GM12878 (cell line): Measurements from ENCODE around the gene SIDT2. TPM values are rescaled to one million over a fixed set of nuclear protein-coding genes. Genes with fewer than 3 reads are reported as not detected.

Experiments
- ATAC-seq: fragments of 200-7000 bp; cut with Tn5 transposase; 3 replicates; pipeline ENCODE4 v1.9.1; 2020; ENCODE audit warnings: mild to moderate bottlenecking, moderate library complexity
- BruUV-seq: library from RNA; stranded (reverse); fragments of 400-500 nt; replicated peaks from 2 replicates; lab custom pipeline; 2021; lab: Mats Ljungman, UMichigan
- CTCF ChIA-PET: fragments of 300-600 bp; sonication (Branson Sonifier 250); formaldehyde crosslinking; extraction: SDS; loops from one replicate; lab custom pipeline; 2021; ENCODE audit warnings: inconsistent platforms; lab: Yijun Ruan, JAX
- POLR2A ChIA-PET: fragments of 350-600 bp; formaldehyde crosslinking; extraction: SDS; loops from one replicate; lab custom pipeline; 2021; ENCODE audit warnings: inconsistent platforms; lab: Charles Lee
- RAD21 ChIA-PET: fragments of 300-600 bp; sonication (Branson Sonifier 250); formaldehyde crosslinking; loops from one replicate; lab custom pipeline; 2023; ENCODE audit warnings: antibody characterized with exemption; ENCODE audit not compliant: unreplicated experiment; lab: Charles Lee
- SMC1A ChIA-PET: fragments of 300-600 bp; sonication (Branson Sonifier 250); formaldehyde crosslinking; loops from one replicate; lab custom pipeline; 2023; ENCODE audit not compliant: unreplicated experiment, uncharacterized antibody; lab: Charles Lee
- DNase-seq: peaks from one replicate; pipeline ENCODE4 v3.0.0-alpha.2; 2011; ENCODE audit warnings: low read depth, low spot score
- FAIRE-seq: peaks from 3 replicates; lab custom pipeline; 2011; peaks lifted over from hg19 to GRCh38; lab: Jason Lieb, UNC
- H2AFZ ChIP-seq: 2 replicates; pipeline ENCODE4 v1.6.0; 2011; ENCODE audit warnings: low read depth, low read length, control low read depth; ENCODE audit not compliant: control insufficient read depth
- H3K27ac ChIP-seq: 2 replicates; pipeline ENCODE4 v1.5.1; 2011; ENCODE audit warnings: control low read depth; ENCODE audit not compliant: control insufficient read depth, insufficient read depth
- H3K27me3 ChIP-seq, 2 experiments: replicated peaks in 1 of 2; 2 replicates each; pipeline versions ENCODE4 v1.6.0 to v1.6.1; 2011; ENCODE audit warnings: low read length in 1 of 2; ENCODE audit not compliant: control insufficient read depth in 2 of 2, insufficient read depth in 2 of 2
- H3K36me3 ChIP-seq, 2 experiments: 2 replicates each; pipeline ENCODE4 v1.5.1; 2011; ENCODE audit warnings: low read length in 1 of 2; ENCODE audit not compliant: control insufficient read depth in 2 of 2, insufficient read depth in 2 of 2
- H3K4me1 ChIP-seq: 2 replicates; pipeline ENCODE4 v1.6.1; 2011; ENCODE audit warnings: mild to moderate bottlenecking, low read length, moderate library complexity, mixed read lengths; ENCODE audit not compliant: control insufficient read depth, insufficient read depth
- H3K4me2 ChIP-seq: 2 replicates; pipeline ENCODE4 v1.6.0; 2011; ENCODE audit warnings: control low read depth; ENCODE audit not compliant: control insufficient read depth, insufficient read depth
- H3K4me3 ChIP-seq: fragments of 200-600 bp; sonication (generic); 2 replicates; pipeline ENCODE4 v1.5.1; 2016
- H3K79me2 ChIP-seq: 2 replicates; pipeline ENCODE4 v1.6.0; 2011; ENCODE audit warnings: low read length; ENCODE audit not compliant: control insufficient read depth, insufficient read depth
- H3K9ac ChIP-seq: 2 replicates; pipeline ENCODE4 v1.8.0; 2011; ENCODE audit warnings: low read length, control low read depth, mixed read lengths; ENCODE audit not compliant: control insufficient read depth, insufficient read depth
- H3K9me3 ChIP-seq: replicated peaks from 3 replicates; pipeline ENCODE4 v1.5.1; 2011; ENCODE audit warnings: mild to moderate bottlenecking, low read length; ENCODE audit not compliant: control insufficient read depth, insufficient read depth
- H4K20me1 ChIP-seq: 2 replicates; pipeline ENCODE4 v1.6.0; 2011; ENCODE audit not compliant: control insufficient read depth, insufficient read depth
- ATF3 ChIP-seq: IDR thresholded peaks from 2 replicates; pipeline ENCODE4 v1.6.1; 2011; ENCODE audit warnings: low read depth, mild to moderate bottlenecking, low read length, moderate library complexity, borderline replicate concordance; ENCODE audit errors: extremely low read depth
- ATF7 ChIP-seq: fragments of 450-650 bp; IDR thresholded peaks from 2 replicates; pipeline ENCODE4 v1.6.1; 2016; ENCODE audit warnings: low read depth, mild to moderate bottlenecking
- BACH1 ChIP-seq: fragments of 450-650 bp; IDR thresholded peaks from 2 replicates; pipeline ENCODE4 v1.6.1; 2017; ENCODE audit warnings: mild to moderate bottlenecking, borderline replicate concordance
- BCLAF1 ChIP-seq: fragments of 450-650 bp; IDR thresholded peaks from 2 replicates; pipeline ENCODE4 v1.6.1; 2017; ENCODE audit warnings: antibody characterized with exemption, mild to moderate bottlenecking, moderate library complexity
- BRCA1 ChIP-seq: IDR thresholded peaks from 2 replicates; pipeline ENCODE4 v1.6.1; 2011; ENCODE audit warnings: low read depth, low read length, improper control_type of control experiment
- DPF2 ChIP-seq: fragments of 450-650 bp; IDR thresholded peaks from 2 replicates; pipeline ENCODE4 v1.6.1; 2017; ENCODE audit warnings: mild to moderate bottlenecking
- HDAC6 ChIP-seq: fragments of 200-600 bp; sonication (generic); IDR thresholded peaks from one replicate; pipeline ENCODE4 v1.8.0; 2017; ENCODE audit warnings: antibody characterized with exemption; ENCODE audit not compliant: unreplicated experiment
- HDGF ChIP-seq: fragments of 450-650 bp; IDR thresholded peaks from 2 replicates; pipeline ENCODE4 v1.6.1; 2016; ENCODE audit warnings: antibody characterized with exemption
- HSF1 ChIP-seq: fragments of 150-350 bp; IDR thresholded peaks from 2 replicates; pipeline ENCODE4 v1.6.1; 2014; ENCODE audit warnings: mild to moderate bottlenecking, low read depth, low read length
- IKZF2 ChIP-seq, 2 experiments: fragments of 450-650 bp; IDR thresholded peaks; 2 replicates each; pipeline ENCODE4 v1.6.1; 2017; ENCODE audit warnings: mild to moderate bottlenecking in 2 of 2, moderate library complexity in 2 of 2
- KLF5 ChIP-seq: fragments of 450-650 bp; IDR thresholded peaks from 2 replicates; pipeline ENCODE4 v1.6.1; 2014; ENCODE audit warnings: mild to moderate bottlenecking; ENCODE audit not compliant: partially characterized antibody
- LARP7 ChIP-seq: fragments of 450-650 bp; IDR thresholded peaks from 2 replicates; pipeline ENCODE4 v1.6.1; 2017; ENCODE audit warnings: mild to moderate bottlenecking
- NR2F1 ChIP-seq: fragments of 450-650 bp; conservative IDR thresholded peaks from 2 replicates; pipeline ENCODE4 v1.6.1; 2017; ENCODE audit warnings: mild to moderate bottlenecking
- POLR2AphosphoS2 ChIP-seq: IDR thresholded peaks from 2 replicates; pipeline ENCODE4 v1.6.1; 2011; ENCODE audit warnings: low read depth, mild to moderate bottlenecking, low read length, improper control_type of control experiment, moderate library complexity
- POLR2AphosphoS5 ChIP-seq: IDR thresholded peaks from 2 replicates; pipeline ENCODE4 v1.6.1; 2011; ENCODE audit warnings: mild to moderate bottlenecking, low read length, inconsistent platforms
- RAD51 ChIP-seq: fragments of 450-650 bp; IDR thresholded peaks from 2 replicates; pipeline ENCODE4 v1.6.1; 2016; ENCODE audit warnings: moderate library complexity, mild to moderate bottlenecking, inconsistent platforms
- TCF12 ChIP-seq: IDR thresholded peaks from 2 replicates; pipeline ENCODE4 v1.6.1; 2011; ENCODE audit warnings: low read depth, mild to moderate bottlenecking, low read length
- ZBED1 ChIP-seq: IDR thresholded peaks from 2 replicates; pipeline ENCODE4 v1.6.1; 2016; ENCODE audit warnings: borderline replicate concordance
- WGBS: methylation state at CpG from one replicate; pipeline ENCODE4 v1.1.6; 2016; ENCODE audit warnings: low lambda C conversion rate; ENCODE audit not compliant: insufficient replicate concordance, insufficient coverage; ENCODE audit errors: missing lambda C conversion rate; 5-methylcytosine and 5-hydroxymethylcytosine counted together
- in situ Hi-C: fragments of 300-500 bp; cut with MboI; formaldehyde crosslinking; loops from 9 replicates; pipeline ENCODE4 v1.14.3; 2018; ENCODE audit warnings: mixed read lengths
- intact Hi-C: fragments of 100-400 bp; cut with micrococcal nuclease; formaldehyde crosslinking; loops from one replicate; pipeline ENCODE4 v1.14.2; 2022; ENCODE audit not compliant: unreplicated experiment
- polyA plus RNA-seq, 11 experiments: library from polyadenylated mRNA; depleted of rRNA in 4 of 11; unstranded in 6 of 11; stranded (reverse) in 5 of 11; fragments of >200 nt; fragmentation: Nextera tagmentation in 4 of 11; fragmentation: Illumina TruSeq in 1 of 11; extraction: Ambion mirVana in 4 of 11; extraction: Trizol in 1 of 11; gene quantifications; 1 replicate in 1 of 11; 2 replicates in 10 of 11; pipeline versions ENCODE4 v1.2.1 to v1.2.3, GENCODE V29; 2011 to 2016; ENCODE audit warnings: inconsistent platforms in 2 of 11, missing spikeins in 2 of 11, low read depth in 1 of 11
- total RNA-seq, 4 experiments: library from RNA; depleted of rRNA in 3 of 4; stranded (reverse); fragments of >200 nt in 3 of 4; fragmentation: Illumina TruSeq in 1 of 4; extraction: Trizol in 1 of 4; gene quantifications; 2 replicates each; pipeline versions ENCODE4 v1.2.1 to v1.2.3, GENCODE V29; 2013 to 2021

SIDT2 gene
- total and polyA plus RNA-seq, 10 of the 15 experiments (the other 5 are each of a cell fraction or from before 2014, with no cell fraction given) = 4.9 to 23.9 (median 10.3) TPM

- TF ChIP-seq BCLAF1 = no peak
Measured at GRCh38 chr11:117231842-117232091, 53.2 kb downstream of the SIDT2 start, which contains the start of gene PCSK7 (continued).

- H3K4me1 ChIP-seq = peaks cover 9% of the 10 kb centered on the region
- in situ Hi-C loops = no loop called here
- no peak for TF ChIP-seq BRCA1
- TF ChIP-seq HDAC6 = no peak
- TF ChIP-seq NR2F1 = peak; percentile 85
- 0 out of 2 replicates have a peak, but pooled peaks have one; percentile 39 for TF ChIP-seq POLR2AphosphoS5
- no peak for TF ChIP-seq ZBED1
- no peak for TF ChIP-seq HSF1
- TF ChIP-seq RAD51 = no peak
- TF ChIP-seq IKZF2 (IDR thresholded peaks at IDR 0.05) = no peak
- TF ChIP-seq TCF12 = peak; percentile 78
- TF ChIP-seq ATF3 = no peak
- 0 out of 2 replicates have a peak, but pooled peaks have one; percentile 26 for TF ChIP-seq HDGF
- peak; percentile 82; the same call in 1 of the 2 replicates for TF ChIP-seq DPF2
- peak; percentile 76 for TF ChIP-seq BACH1
- peak; percentile 79 for TF ChIP-seq KLF5
- TF ChIP-seq LARP7 = peak; percentile 88; the same call in 1 of the 2 replicates
- TF ChIP-seq POLR2AphosphoS2 = no peak
- 0 out of 2 replicates have a peak, but pooled peaks have one; percentile 29 for TF ChIP-seq ATF7
Measured at GRCh38 chr11:117232092-117232878, 53.7 kb downstream of the SIDT2 start, which contains the start of gene RNF214. RNF214 (plus strand) TSS chr11:117232671; CDS start chr11:117234273, 1,602 bp downstream.

More at GRCh38 chr11:117232092-117232878, 53.7 kb downstream of the SIDT2 start, which contains the start of gene RNF214:
- BruUV-seq = no TSS peak
- DNase-seq = peak; percentile 20
- RAD21 ChIA-PET = interaction anchor here (0.8 to 9.9 kb wide), 7 partner anchors 51 to 585 kb away, joined by 3 to 159 read pairs (median 3); partner anchors contain the start of genes BACE1, CEP164 and SIDT2
- WGBS = 1% methylated on average over 46 of the region's 94 CpGs
- intact Hi-C loops = loop anchor here (2.0 to 5.0 kb wide), 2 partner anchors 95 to 585 kb away; partner anchors contain the start of gene CEP164
- no peak for FAIRE-seq
- SMC1A ChIA-PET = interaction anchor here (1.0 to 12.2 kb wide), 5 partner anchors 43 to 585 kb away, joined by 3 to 187 read pairs (median 5); partner anchors contain the start of genes CEP164, PAFAH1B2 and SIDT2
- Histone ChIP-seq H3K79me2 (peaks cover 46% of the 10 kb centered on the region), H3K27ac (peak within 1 kb of the TSS; percentile 87), H3K4me2 (peak within 1 kb of the TSS; percentile 92), H3K9me3 (no peaks in the 10 kb centered on the region), H3K4me3 (peak within 1 kb of the TSS; percentile 89), H3K27me3 (no peaks in the 10 kb centered on the region), H3K36me3 (peaks cover 6 to 12% of the 10 kb centered on the region in 2 experiments; a peak in 3 of 4 replicates), H2AFZ (peak within 1 kb of the TSS; percentile 88), H4K20me1 (no peaks in the 10 kb centered on the region), H3K9ac (peak within 1 kb of the TSS; percentile 93)
- peak; percentile 82 for ATAC-seq
- POLR2A ChIA-PET = interaction anchor here (0.8 to 3.6 kb wide), 3 partner anchors 53 to 396 kb away, joined by 4 to 51 read pairs (median 5); partner anchors contain the start of gene SIDT2
- CTCF ChIA-PET = interaction anchor here (0.6 to 17.3 kb wide), 8 partner anchors 11 to 397 kb away, joined by 3 to 422 read pairs (median 6); partner anchors contain the start of genes CEP164, PAFAH1B2 and SIDT2
